ENCODE measurements around the gene SMARCC1.

The SMARCC1 gene

DNA sequence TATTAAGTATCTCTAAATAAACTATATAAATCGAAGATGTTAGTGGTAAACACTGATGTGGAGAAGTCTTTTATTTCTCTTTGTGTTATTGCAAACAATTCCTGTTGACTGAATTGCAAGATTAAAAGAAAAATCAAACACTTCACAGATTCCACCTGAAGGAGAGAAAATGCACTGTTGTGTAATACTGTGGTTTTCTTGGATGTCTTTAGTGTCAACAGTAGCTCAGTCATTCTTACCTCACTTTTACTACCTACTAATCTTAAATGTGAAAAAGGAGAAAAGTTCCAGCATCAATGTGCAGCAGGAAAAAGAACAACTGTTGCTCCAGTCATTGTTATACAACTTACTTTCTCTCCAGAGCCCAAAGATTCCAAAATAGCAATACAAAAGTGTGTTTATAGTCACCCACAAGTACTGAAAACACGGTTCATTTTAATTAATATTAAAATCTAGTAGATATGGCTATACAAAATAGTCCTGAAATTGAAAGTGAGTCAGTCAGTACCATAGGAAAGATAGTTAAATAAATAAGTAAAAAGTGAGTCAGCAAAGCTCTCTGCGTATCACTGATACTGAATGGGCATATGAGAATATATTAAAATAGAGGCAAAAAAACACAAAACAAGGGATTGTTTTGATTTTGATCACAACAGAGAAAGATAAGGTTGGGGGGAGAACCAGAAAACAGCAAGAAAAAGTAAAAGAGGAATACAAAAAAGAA is 112.5 kb downstream of the SMARCC1 start:
- Histone ChIP-seq H3K4me1 (ENCODE audit: low read length) (no peaks in the 10 kb centered on the region), H3K27me3 (ENCODE audit: low read depth, low read length) (no peaks in the 10 kb centered on the region), H3K36me3 (replicated peaks; ENCODE audit: low read depth, low read length) (peaks cover 62% of the 10 kb centered on the region), H3K4me3 (ENCODE audit: low read length) (no peak overlapping the region), H3K79me2 (ENCODE audit: low read length) (no peaks in the 10 kb centered on the region), H3K27ac (ENCODE audit: low read length) (no peak overlapping the region), H3K9me3 (ENCODE audit: insufficient read depth, low read length) (no peaks in the 10 kb centered on the region), H3K9ac (ENCODE audit: low read length) (no peak overlapping the region), H4K20me1 (ENCODE audit: insufficient read depth, low read length) (no peaks in the 10 kb centered on the region), H2AFZ (ENCODE audit: low read depth, low read length) (no peak overlapping the region), H3K4me2 (ENCODE audit: low read length) (no peak overlapping the region)
- TF ChIP-seq, protein P1, sequence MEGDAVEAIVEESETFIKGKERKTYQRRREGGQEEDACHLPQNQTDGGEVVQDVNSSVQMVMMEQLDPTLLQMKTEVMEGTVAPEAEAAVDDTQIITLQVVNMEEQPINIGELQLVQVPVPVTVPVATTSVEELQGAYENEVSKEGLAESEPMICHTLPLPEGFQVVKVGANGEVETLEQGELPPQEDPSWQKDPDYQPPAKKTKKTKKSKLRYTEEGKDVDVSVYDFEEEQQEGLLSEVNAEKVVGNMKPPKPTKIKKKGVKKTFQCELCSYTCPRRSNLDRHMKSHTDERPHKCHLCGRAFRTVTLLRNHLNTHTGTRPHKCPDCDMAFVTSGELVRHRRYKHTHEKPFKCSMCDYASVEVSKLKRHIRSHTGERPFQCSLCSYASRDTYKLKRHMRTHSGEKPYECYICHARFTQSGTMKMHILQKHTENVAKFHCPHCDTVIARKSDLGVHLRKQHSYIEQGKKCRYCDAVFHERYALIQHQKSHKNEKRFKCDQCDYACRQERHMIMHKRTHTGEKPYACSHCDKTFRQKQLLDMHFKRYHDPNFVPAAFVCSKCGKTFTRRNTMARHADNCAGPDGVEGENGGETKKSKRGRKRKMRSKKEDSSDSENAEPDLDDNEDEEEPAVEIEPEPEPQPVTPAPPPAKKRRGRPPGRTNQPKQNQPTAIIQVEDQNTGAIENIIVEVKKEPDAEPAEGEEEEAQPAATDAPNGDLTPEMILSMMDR (IDR thresholded peaks at IDR 0.05; ENCODE audit: low read depth, low read length) = no peak
- TF ChIP-seq EZH2phosphoT487 (IDR thresholded peaks at IDR 0.05; ENCODE audit: low read depth) = no peak

DNA sequence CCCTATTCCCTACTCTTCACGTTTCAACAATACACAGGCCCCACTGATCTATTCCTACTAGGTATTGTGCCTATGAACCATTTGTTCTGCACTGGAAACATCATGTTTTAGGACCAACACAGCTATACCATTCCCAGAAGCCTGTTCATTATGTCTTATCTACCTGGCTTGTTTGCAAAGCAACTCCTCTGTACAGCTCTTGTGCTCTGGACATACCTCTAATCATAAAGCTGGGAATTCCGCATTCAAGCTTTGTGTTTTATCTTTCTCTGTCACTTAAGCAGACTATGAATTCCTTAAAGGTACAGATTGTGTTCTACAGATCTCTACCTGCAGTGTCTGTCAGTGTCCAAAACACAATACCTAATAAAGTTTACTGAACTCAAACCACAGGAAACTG is 115.6 kb downstream of the SMARCC1 start:
- H3K9ac ChIP-seq (ENCODE audit: low read length) = no peak overlapping the region
- H3K36me3 ChIP-seq (replicated peaks; ENCODE audit: low read depth, low read length) = peaks cover 49% of the 10 kb centered on the region
- no peaks in the 10 kb centered on the region for H3K9me3 ChIP-seq (ENCODE audit: insufficient read depth, low read length)
- no peak overlapping the region for H3K4me3 ChIP-seq (ENCODE audit: low read length)
- no peak overlapping the region for H3K4me2 ChIP-seq (ENCODE audit: low read length)
- H3K27ac ChIP-seq (ENCODE audit: low read length) = no peak overlapping the region
- no peak for TF ChIP-seq EZH2phosphoT487 (IDR thresholded peaks at IDR 0.05; ENCODE audit: low read depth)
- TF ChIP-seq, protein P1 (IDR thresholded peaks at IDR 0.05; ENCODE audit: low read depth, low read length) = no peak
- no peaks in the 10 kb centered on the region for H3K79me2 ChIP-seq (ENCODE audit: low read length)
- H2AFZ ChIP-seq (ENCODE audit: low read depth, low read length) = no peak overlapping the region
- H4K20me1 ChIP-seq (ENCODE audit: insufficient read depth, low read length) = no peaks in the 10 kb centered on the region
- H3K27me3 ChIP-seq (ENCODE audit: low read depth, low read length) = no peaks in the 10 kb centered on the region
- H3K4me1 ChIP-seq (ENCODE audit: low read length) = no peaks in the 10 kb centered on the region

DNA sequence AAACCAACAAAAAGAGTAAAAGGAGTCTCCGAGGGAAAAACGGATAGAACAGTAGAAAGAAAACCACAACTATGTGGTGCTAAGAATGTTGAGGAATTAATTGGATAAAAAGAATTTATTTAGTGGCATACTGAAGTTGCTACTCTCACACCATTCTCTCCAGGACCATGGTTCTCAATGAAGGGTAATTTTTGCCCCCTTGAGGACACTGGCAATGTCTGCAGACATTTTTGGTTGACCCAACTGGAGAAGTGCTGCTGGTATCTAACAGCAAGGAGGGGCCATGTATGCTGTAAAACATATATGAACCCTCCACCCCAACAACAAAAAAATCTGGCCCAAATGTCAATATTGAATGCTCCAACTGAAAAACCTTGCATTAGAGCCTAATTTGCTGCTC is 117.2 kb downstream of the SMARCC1 start:
- H2AFZ ChIP-seq (ENCODE audit: low read depth, low read length) = no peak overlapping the region
- H3K27me3 ChIP-seq (ENCODE audit: low read depth, low read length) = no peaks in the 10 kb centered on the region
- no peaks in the 10 kb centered on the region for H4K20me1 ChIP-seq (ENCODE audit: insufficient read depth, low read length)
- no peak overlapping the region for H3K9ac ChIP-seq (ENCODE audit: low read length)
- TF ChIP-seq, protein P1 (IDR thresholded peaks at IDR 0.05; ENCODE audit: low read depth, low read length) = peak; percentile 26; the same call in 1 of the 2 replicates
- no peak for TF ChIP-seq EZH2phosphoT487 (IDR thresholded peaks at IDR 0.05; ENCODE audit: low read depth)
- no peak overlapping the region for H3K27ac ChIP-seq (ENCODE audit: low read length)
- H3K36me3 ChIP-seq (replicated peaks; ENCODE audit: low read depth, low read length) = peaks cover 51% of the 10 kb centered on the region
- H3K79me2 ChIP-seq (ENCODE audit: low read length) = peaks cover 3% of the 10 kb centered on the region
- no peaks in the 10 kb centered on the region for H3K9me3 ChIP-seq (ENCODE audit: insufficient read depth, low read length)
- H3K4me2 ChIP-seq (ENCODE audit: low read length) = no peak overlapping the region
- no peaks in the 10 kb centered on the region for H3K4me1 ChIP-seq (ENCODE audit: low read length)
- H3K4me3 ChIP-seq (ENCODE audit: low read length) = no peak overlapping the region

DNA sequence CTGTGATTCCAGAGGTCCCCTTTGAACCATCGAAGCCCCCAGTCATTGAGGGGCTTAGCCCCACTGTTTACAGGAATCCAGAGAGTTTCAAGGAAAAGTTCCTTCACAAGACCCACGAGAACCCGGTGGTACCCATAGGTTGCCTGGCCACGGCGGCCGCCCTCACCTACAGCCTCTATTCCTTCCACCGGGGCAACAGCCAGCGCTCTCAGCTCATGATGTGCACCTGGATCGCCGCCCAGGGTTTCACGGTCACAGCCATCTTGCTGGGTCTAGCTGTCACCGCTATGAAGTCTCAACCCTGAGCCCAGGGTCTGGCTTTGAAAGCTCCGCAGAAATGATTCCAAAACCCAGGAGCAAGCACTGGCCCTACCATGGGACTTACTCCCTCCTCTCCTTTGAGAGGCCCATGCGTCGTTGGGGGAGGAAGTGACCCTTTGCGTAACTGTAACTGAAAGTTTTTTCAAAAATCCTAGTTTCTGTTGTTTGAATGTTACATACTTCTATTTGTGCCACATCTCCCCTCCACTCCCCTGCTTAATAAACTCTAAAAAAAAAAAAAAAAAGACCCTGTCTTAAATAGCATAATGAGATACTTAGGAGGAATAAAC is 118.0 kb downstream of the SMARCC1 start:
- H3K4me1 ChIP-seq (ENCODE audit: low read length) = no peaks in the 10 kb centered on the region
- H3K4me3 ChIP-seq (ENCODE audit: low read length) = no peak overlapping the region
- H3K27ac ChIP-seq (ENCODE audit: low read length) = no peak overlapping the region
- no peak overlapping the region for H3K4me2 ChIP-seq (ENCODE audit: low read length)
- H3K27me3 ChIP-seq (ENCODE audit: low read depth, low read length) = no peaks in the 10 kb centered on the region
- H3K79me2 ChIP-seq (ENCODE audit: low read length) = peaks cover 10% of the 10 kb centered on the region
- H3K9me3 ChIP-seq (ENCODE audit: insufficient read depth, low read length) = 0 out of 2 replicates have a peak, but pooled peaks cover under 1% of the 10 kb centered on the region
- no peak overlapping the region for H2AFZ ChIP-seq (ENCODE audit: low read depth, low read length)
- no peaks in the 10 kb centered on the region for H4K20me1 ChIP-seq (ENCODE audit: insufficient read depth, low read length)
- TF ChIP-seq, protein P1 (IDR thresholded peaks at IDR 0.05; ENCODE audit: low read depth, low read length) = no peak
- TF ChIP-seq EZH2phosphoT487 (IDR thresholded peaks at IDR 0.05; ENCODE audit: low read depth) = no peak
- H3K9ac ChIP-seq (ENCODE audit: low read length) = no peak overlapping the region
- H3K36me3 ChIP-seq (replicated peaks; ENCODE audit: low read depth, low read length) = peaks cover 50% of the 10 kb centered on the region

All from OCI-LY3 (cell line).